Measurements from ENCODE around the gene RNF182. TPM values are rescaled to one million over a fixed set of nuclear protein-coding genes. Genes with fewer than 3 reads are reported as not detected.

RNF182 gene
- polyA plus RNA-seq, 1 experiment, result 1.4 TPM

DNA sequence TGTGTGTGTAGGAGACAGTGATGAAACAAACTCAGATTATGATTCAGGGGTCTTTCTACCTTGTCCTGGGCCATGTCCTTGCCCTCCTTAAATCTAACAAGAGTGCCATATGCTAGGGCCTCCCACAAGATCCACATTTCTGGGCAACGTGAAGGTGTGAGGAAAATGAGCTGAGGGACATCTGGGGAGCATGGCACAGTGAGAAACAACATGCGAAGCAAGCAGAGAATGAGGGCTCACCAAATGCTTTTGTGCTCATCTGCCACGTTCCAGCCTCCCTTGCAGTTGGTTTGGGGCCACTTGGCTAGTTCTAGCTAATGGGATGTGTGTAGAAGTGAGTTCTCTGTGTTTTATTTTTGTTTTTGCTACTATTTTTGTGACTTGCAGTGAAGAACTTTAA lies 21.4 kb upstream of the RNF182 start:
- POLR2A ChIA-PET, result interaction anchor here (0.6 kb wide), 1 partner anchor 42 kb away, joined by 4 read pairs; no protein-coding TSS in a partner anchor
- CTCF ChIA-PET, result interaction anchor here (2.0 kb wide), 1 partner anchor 164 kb away, joined by 14 read pairs; no protein-coding TSS in a partner anchor
- no peak for DNase-seq (ENCODE audit: low read depth)
- Histone ChIP-seq H3K4me3 (ENCODE audit: low read depth, low read length) (no peak overlapping the region), H3K27me3 (ENCODE audit: control insufficient read depth, insufficient read depth, low read length) (peaks cover 2% of the 10 kb centered on the region), H3K36me3 (ENCODE audit: control insufficient read depth, insufficient read depth, low read length) (no peaks in the 10 kb centered on the region)
- TF ChIP-seq, protein P1, sequence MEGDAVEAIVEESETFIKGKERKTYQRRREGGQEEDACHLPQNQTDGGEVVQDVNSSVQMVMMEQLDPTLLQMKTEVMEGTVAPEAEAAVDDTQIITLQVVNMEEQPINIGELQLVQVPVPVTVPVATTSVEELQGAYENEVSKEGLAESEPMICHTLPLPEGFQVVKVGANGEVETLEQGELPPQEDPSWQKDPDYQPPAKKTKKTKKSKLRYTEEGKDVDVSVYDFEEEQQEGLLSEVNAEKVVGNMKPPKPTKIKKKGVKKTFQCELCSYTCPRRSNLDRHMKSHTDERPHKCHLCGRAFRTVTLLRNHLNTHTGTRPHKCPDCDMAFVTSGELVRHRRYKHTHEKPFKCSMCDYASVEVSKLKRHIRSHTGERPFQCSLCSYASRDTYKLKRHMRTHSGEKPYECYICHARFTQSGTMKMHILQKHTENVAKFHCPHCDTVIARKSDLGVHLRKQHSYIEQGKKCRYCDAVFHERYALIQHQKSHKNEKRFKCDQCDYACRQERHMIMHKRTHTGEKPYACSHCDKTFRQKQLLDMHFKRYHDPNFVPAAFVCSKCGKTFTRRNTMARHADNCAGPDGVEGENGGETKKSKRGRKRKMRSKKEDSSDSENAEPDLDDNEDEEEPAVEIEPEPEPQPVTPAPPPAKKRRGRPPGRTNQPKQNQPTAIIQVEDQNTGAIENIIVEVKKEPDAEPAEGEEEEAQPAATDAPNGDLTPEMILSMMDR (IDR thresholded peaks at IDR 0.05; ENCODE audit: insufficient read depth, low read depth, low read length), result no peak

DNA sequence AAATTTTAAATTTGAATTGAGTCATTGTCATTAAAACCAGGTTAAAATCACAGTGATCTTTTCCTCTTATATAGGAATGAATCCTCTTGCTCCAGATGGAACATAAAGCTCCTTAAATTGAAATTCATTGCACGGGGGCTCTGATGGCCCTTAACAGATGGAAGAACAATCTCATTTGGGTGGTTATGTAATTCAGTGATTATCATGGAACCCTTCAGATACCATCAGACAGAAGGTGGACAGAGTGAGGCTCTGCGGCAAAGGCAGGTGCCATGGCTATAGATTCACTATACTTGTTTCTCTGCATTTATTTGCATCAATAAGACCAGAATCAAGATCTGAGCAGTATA lies 17.8 kb upstream of the RNF182 start:
- no peak overlapping the region for H3K4me3 ChIP-seq (ENCODE audit: low read depth, low read length)
- peaks cover 3% of the 10 kb centered on the region for H3K27me3 ChIP-seq (ENCODE audit: control insufficient read depth, insufficient read depth, low read length)
- POLR2A ChIA-PET, result no interaction called here
- CTCF ChIA-PET, result interaction anchor here (0.7 to 11.8 kb wide), 3 partner anchors 131 to 160 kb away, joined by 3 to 129 read pairs (median 87); no protein-coding TSS in a partner anchor
- no peak for DNase-seq (ENCODE audit: low read depth)
- TF ChIP-seq, protein P1 (IDR thresholded peaks at IDR 0.05; ENCODE audit: insufficient read depth, low read depth, low read length), result no peak
- no peaks in the 10 kb centered on the region for H3K36me3 ChIP-seq (ENCODE audit: control insufficient read depth, insufficient read depth, low read length)

DNA sequence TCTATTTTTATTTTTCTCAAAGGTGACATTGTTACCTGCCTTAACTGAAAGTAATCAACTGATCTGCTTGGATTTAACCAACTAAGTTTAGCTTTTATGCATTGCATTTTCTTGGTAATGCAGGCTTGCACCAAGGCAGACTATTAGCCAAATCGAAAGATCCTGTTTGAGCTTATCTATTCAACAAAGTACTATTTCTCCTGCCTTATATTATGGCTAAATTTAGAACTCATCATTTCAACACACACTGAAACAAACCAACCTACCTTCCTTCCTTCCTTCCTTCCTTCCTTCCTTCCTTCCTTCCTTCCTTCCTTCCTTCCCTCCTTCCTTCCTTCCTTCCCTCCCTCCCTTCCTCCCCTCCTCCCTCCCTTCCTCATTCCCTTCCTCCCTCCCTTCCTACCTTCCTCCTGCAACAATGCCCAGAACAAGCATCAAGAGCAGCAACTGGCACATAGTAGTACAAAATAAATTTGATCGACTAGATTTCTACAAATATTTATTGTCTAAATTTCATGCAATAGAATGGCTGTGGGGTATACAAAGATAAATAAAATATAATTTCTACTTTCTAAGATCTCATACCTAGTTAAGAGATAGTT lies 17.0 kb upstream of the RNF182 start:
- H3K27me3 ChIP-seq (ENCODE audit: control insufficient read depth, insufficient read depth, low read length), result peaks cover 3% of the 10 kb centered on the region
- no peak for DNase-seq (ENCODE audit: low read depth)
- no peak overlapping the region for H3K4me3 ChIP-seq (ENCODE audit: low read depth, low read length)
- no peaks in the 10 kb centered on the region for H3K36me3 ChIP-seq (ENCODE audit: control insufficient read depth, insufficient read depth, low read length)
- CTCF ChIA-PET, result interaction anchor here (0.7 to 11.8 kb wide), 8 partner anchors 15 to 236 kb away, joined by 3 to 129 read pairs (median 8); no protein-coding TSS in a partner anchor
- POLR2A ChIA-PET, result no interaction called here
- TF ChIP-seq, protein P1 (IDR thresholded peaks at IDR 0.05; ENCODE audit: insufficient read depth, low read depth, low read length), result no peak

DNA sequence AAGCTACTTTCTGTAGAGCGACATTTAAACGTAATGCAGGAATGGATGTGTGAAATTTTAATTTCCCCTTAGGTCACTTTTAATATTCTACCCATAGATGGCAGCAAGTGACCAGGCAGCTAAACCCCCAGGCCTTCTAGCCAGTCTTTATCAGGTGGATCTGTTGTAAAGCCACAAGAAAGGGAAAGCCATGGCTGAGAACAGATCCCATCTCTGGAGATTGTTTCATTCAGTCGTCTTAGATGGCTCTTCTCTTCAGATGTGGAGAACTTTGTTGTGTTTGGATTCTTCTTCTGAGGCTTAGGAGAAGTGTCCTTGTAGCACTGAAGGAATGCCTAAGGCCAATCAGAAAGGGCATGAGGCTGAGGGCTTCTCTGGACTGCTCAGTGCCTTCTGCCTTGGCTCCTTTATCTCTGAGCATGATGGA lies 15.8 kb upstream of the RNF182 start:
- Histone ChIP-seq H3K36me3 (ENCODE audit: control insufficient read depth, insufficient read depth, low read length) (no peaks in the 10 kb centered on the region), H3K27me3 (ENCODE audit: control insufficient read depth, insufficient read depth, low read length) (peaks cover 1% of the 10 kb centered on the region; the same call in 1 of the 2 replicates), H3K4me3 (ENCODE audit: low read depth, low read length) (no peak overlapping the region)
- TF ChIP-seq, protein P1 (IDR thresholded peaks at IDR 0.05; ENCODE audit: insufficient read depth, low read depth, low read length), result peak; percentile 74
- no peak for DNase-seq (ENCODE audit: low read depth)
- ChIA-PET CTCF (interaction anchor here (0.6 to 11.8 kb wide), 36 partner anchors 9 to 1724 kb away, joined by 3 to 129 read pairs (median 4); partner anchors contain the start of gene MCUR1), POLR2A (no interaction called here)

DNA sequence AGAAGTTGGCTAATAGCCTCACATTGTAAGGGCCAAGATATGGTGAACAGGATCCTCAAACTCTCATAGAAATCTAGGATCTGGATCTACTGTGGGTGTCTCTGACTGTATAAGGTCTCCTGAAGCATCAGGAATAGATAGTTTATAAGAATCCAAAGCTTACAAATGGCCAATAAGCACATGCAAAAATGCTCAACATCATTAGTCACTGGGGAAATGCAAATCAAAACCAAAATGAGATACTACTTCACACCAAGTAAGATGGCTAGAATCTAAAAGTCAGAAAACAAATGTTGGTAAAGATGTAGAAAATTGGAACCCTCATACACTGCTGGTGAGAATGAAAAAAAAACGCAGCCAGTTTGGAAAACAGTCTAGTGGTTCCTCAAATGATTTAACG lies 14.3 kb upstream of the RNF182 start:
- TF ChIP-seq, protein P1 (IDR thresholded peaks at IDR 0.05; ENCODE audit: insufficient read depth, low read depth, low read length), result no peak
- Histone ChIP-seq H3K27me3 (ENCODE audit: control insufficient read depth, insufficient read depth, low read length) (peaks cover 3% of the 10 kb centered on the region; the same call in 1 of the 2 replicates), H3K36me3 (ENCODE audit: control insufficient read depth, insufficient read depth, low read length) (no peaks in the 10 kb centered on the region), H3K4me3 (ENCODE audit: low read depth, low read length) (no peak overlapping the region)
- ChIA-PET POLR2A (no interaction called here), CTCF (interaction anchor here (0.7 to 11.8 kb wide), 10 partner anchors 9 to 242 kb away, joined by 3 to 129 read pairs (median 4); no protein-coding TSS in a partner anchor)
- DNase-seq (ENCODE audit: low read depth), result no peak
